ENCODE results near the gene BHLHE23. TPM values are rescaled to one million over a fixed set of nuclear protein-coding genes. Genes with fewer than 3 reads are reported as not detected.

The BHLHE23 gene
- total RNA-seq, 1 experiment from 2014 or later = not detected

GRCh38 chr20:63020681-63021080, 13.9 kb upstream of the BHLHE23 start:
- intact Hi-C loops (cut with micrococcal nuclease) = no loop called here
- no peak overlapping the region for H3K4me3 Mint-ChIP-seq (ENCODE audit: unreplicated experiment)
- H3K9me3 Mint-ChIP-seq (ENCODE audit: unreplicated experiment) = no peaks in the 10 kb centered on the region
- no peaks in the 10 kb centered on the region for H3K36me3 Mint-ChIP-seq (ENCODE audit: insufficient read depth, unreplicated experiment)
- ChIA-PET POLR2A (no interaction called here), CTCF (interaction anchor here (1.3 to 1.5 kb wide), 2 partner anchors 9 to 11 kb away, joined by 3 to 4 read pairs; no protein-coding TSS in a partner anchor)
- no TSS peak for BruUV-seq (replicated peaks)
- peaks cover 81% of the 10 kb centered on the region for H3K27me3 Mint-ChIP-seq (ENCODE audit: insufficient read depth, unreplicated experiment)
- H3K27ac Mint-ChIP-seq (ENCODE audit: low read depth, unreplicated experiment) = no peak overlapping the region
- DNase-seq (ENCODE audit: unreplicated experiment) = no peak
- TF ChIP-seq, protein P1, sequence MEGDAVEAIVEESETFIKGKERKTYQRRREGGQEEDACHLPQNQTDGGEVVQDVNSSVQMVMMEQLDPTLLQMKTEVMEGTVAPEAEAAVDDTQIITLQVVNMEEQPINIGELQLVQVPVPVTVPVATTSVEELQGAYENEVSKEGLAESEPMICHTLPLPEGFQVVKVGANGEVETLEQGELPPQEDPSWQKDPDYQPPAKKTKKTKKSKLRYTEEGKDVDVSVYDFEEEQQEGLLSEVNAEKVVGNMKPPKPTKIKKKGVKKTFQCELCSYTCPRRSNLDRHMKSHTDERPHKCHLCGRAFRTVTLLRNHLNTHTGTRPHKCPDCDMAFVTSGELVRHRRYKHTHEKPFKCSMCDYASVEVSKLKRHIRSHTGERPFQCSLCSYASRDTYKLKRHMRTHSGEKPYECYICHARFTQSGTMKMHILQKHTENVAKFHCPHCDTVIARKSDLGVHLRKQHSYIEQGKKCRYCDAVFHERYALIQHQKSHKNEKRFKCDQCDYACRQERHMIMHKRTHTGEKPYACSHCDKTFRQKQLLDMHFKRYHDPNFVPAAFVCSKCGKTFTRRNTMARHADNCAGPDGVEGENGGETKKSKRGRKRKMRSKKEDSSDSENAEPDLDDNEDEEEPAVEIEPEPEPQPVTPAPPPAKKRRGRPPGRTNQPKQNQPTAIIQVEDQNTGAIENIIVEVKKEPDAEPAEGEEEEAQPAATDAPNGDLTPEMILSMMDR (IDR thresholded peaks at IDR 0.05; ENCODE audit: unreplicated experiment) = no peak
- no peaks in the 10 kb centered on the region for H3K4me1 Mint-ChIP-seq (ENCODE audit: insufficient read depth, unreplicated experiment)

DNA sequence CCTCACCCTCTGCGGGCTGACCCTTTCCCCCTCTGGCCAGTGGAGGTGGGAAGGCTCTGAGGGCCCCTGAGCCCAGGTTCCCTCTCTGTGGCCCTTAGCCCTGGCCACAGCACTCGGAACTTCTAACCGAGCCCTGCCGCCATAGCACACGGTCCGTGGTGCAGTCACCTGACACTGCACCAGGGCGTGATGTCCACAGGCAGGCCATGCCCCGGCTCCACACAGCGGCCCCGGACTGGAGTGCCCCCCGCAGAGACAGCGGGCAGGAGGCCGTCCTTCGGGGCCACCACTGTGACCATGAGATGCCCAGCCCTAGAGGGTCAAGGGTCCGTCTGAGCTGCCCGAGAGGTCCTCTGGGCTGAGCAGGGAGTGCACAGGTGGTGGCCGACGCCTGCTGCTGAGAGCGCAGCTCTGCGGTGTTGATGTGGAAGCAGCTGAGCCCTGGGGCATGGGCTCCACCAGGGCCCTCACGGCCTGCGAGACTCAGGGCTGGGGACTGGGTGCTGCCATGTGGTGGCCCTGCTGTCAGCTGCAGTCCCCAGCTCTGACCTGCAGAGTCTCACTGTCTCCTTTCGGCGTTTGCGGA, 11.2 kb upstream of the BHLHE23 start:
- Mint-ChIP-seq H3K27me3 (ENCODE audit: insufficient read depth, unreplicated experiment) (peaks cover 92% of the 10 kb centered on the region), H3K4me1 (ENCODE audit: insufficient read depth, unreplicated experiment) (no peaks in the 10 kb centered on the region), H3K9me3 (ENCODE audit: unreplicated experiment) (no peaks in the 10 kb centered on the region), H3K4me3 (ENCODE audit: unreplicated experiment) (no peak overlapping the region), H3K27ac (ENCODE audit: low read depth, unreplicated experiment) (no peak overlapping the region), H3K36me3 (ENCODE audit: insufficient read depth, unreplicated experiment) (no peaks in the 10 kb centered on the region)
- intact Hi-C loops (cut with micrococcal nuclease) = no loop called here
- ChIA-PET CTCF (interaction anchor here (1.2 kb wide), 1 partner anchor 45 kb away, joined by 3 read pairs; no protein-coding TSS in a partner anchor), POLR2A (no interaction called here)
- DNase-seq (ENCODE audit: unreplicated experiment) = no peak
- no TSS peak for BruUV-seq (replicated peaks)
- TF ChIP-seq, protein P1 (IDR thresholded peaks at IDR 0.05; ENCODE audit: unreplicated experiment) = no peak

DNA sequence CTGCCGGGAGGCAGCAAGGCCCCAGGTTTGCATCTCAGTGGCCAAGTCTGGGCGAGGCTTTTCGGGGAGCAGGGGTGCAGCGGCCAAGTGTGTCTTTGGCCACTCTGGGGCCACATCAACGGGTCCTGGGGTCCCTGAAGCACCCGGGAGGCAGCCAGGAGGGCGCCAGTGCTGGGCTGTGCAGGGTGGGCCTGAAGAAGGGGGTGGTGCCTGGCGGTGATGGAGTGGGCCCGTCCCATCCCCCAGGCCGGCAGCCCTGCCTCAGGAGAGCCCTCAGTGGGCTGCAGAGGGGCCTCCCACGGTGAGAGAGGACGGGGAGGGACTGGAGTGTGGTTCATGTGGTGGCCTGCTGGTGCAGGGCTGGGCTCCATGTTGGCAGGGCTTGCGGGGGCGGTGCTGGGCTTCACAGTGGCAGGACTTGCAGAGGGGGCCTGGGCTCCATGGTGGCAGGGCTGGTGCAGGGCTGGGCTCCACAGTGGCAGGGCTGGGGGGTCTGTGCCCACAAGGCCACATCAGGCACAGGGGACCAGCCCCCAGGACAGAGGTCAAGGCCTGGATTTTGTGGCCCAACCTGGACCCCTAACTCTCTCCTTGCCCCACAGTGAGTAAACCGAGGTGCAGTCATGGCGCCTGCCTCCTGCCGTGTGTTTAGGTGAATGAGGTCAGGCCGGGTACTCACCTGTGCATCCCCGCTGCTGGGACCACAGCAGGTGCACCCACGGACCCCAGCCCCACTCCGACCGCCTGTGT, 10.5 kb upstream of the BHLHE23 start:
- no TSS peak for BruUV-seq (replicated peaks)
- Mint-ChIP-seq H3K27me3 (ENCODE audit: insufficient read depth, unreplicated experiment) (peaks cover 88% of the 10 kb centered on the region), H3K27ac (ENCODE audit: low read depth, unreplicated experiment) (no peak overlapping the region), H3K4me1 (ENCODE audit: insufficient read depth, unreplicated experiment) (no peaks in the 10 kb centered on the region), H3K9me3 (ENCODE audit: unreplicated experiment) (no peaks in the 10 kb centered on the region), H3K4me3 (ENCODE audit: unreplicated experiment) (no peak overlapping the region), H3K36me3 (ENCODE audit: insufficient read depth, unreplicated experiment) (no peaks in the 10 kb centered on the region)
- intact Hi-C loops (cut with micrococcal nuclease) = no loop called here
- TF ChIP-seq, protein P1 (IDR thresholded peaks at IDR 0.05; ENCODE audit: unreplicated experiment) = no peak
- no peak for DNase-seq (ENCODE audit: unreplicated experiment)
- POLR2A ChIA-PET = no interaction called here
- CTCF ChIA-PET = no interaction called here

- Mint-ChIP-seq H3K4me3 (ENCODE audit: unreplicated experiment) (no peak overlapping the region), H3K27ac (ENCODE audit: low read depth, unreplicated experiment) (no peak overlapping the region), H3K4me1 (ENCODE audit: insufficient read depth, unreplicated experiment) (no peaks in the 10 kb centered on the region), H3K9me3 (ENCODE audit: unreplicated experiment) (no peaks in the 10 kb centered on the region), H3K27me3 (ENCODE audit: insufficient read depth, unreplicated experiment) (peaks cover 82% of the 10 kb centered on the region), H3K36me3 (ENCODE audit: insufficient read depth, unreplicated experiment) (no peaks in the 10 kb centered on the region)
- TF ChIP-seq, protein P1 (IDR thresholded peaks at IDR 0.05; ENCODE audit: unreplicated experiment) = no peak
- ChIA-PET CTCF (no interaction called here), POLR2A (no interaction called here)
- no TSS peak for BruUV-seq (replicated peaks)
- intact Hi-C loops (cut with micrococcal nuclease) = no loop called here
- no peak for DNase-seq (ENCODE audit: unreplicated experiment)
Measured at GRCh38 chr20:63016514-63017075, 9.8 kb upstream of the BHLHE23 start.
